GM12874 (cell line): ENCODE data around the gene TMPRSS11E.

ENCODE experiments used
- CTCF ChIP-seq: IDR thresholded peaks from 2 replicates; pipeline ENCODE4 v1.5.1; 2011; ENCODE audit warnings: low read depth, mild to moderate bottlenecking, control low read depth, low read length, moderate library complexity; ENCODE audit not compliant: insufficient read depth

Gene TMPRSS11E

GRCh38 chr4:68410643-68411042 is 36.6 kb upstream of the TMPRSS11E start:
- TF ChIP-seq CTCF: no peak

DNA sequence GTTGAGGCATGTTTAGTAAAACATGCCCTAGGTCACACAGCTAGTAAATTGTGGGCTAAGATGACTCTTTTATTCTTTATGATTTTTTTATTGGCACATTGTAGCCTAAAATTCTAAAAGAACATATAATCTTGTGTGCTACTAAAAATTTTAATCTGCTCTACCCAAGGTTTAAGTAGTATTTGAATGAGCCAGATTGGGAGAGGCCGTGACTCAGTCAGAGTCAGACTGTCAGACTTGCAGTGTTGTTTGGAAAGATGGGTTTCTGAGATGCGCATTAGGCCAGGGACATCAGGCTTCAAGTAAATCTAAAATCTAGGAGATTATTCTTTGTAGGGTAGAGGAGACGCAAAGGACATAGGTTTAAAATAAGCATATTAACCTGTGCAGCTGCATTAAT is 30.7 kb upstream of the TMPRSS11E start:
- TF ChIP-seq CTCF: no peak

GRCh38 chr4:68426516-68426915 is 20.7 kb upstream of the TMPRSS11E start:
- no peak for TF ChIP-seq CTCF

DNA sequence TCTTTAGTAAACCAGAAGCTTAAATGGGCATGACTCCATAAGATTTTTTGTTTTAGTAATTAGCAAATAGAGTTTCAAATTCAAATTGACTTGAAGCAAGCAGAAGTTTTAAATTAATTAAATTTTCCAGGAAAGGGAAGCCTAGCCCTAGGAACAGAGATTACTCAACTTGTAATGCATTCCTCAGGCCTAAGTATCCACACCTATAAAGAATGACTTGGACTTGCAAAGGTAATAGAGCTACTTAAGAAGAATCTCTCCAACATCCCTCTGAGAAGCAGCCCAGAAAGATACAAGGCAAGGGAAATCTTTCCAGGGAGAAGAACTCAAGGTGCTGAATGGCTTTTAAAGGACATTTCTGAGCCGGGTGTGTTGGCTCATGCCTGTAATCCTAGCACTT is 16.9 kb upstream of the TMPRSS11E start:
- no peak for TF ChIP-seq CTCF

GRCh38 chr4:68432320-68432719 is 14.9 kb upstream of the TMPRSS11E start:
- no peak for TF ChIP-seq CTCF

DNA sequence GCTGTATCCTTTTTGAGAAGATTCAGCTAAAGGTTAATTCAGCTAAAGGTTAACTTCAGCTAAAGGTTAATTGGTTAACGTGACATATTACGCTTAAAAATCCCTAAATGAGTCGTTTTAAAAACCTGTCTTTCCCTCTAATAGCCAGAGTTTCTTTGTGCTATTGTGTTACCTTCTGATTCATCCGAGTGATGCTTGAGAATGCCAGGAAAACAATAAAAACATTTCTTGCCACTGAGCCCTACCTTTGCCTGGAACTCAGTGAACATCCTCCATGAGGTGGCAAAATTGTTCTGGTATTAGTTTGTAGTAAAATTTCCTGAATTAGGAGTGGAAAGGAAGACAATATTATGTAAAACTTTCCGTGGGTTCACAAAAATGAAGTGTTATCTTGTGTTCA is 13.7 kb upstream of the TMPRSS11E start:
- TF ChIP-seq CTCF: no peak

DNA sequence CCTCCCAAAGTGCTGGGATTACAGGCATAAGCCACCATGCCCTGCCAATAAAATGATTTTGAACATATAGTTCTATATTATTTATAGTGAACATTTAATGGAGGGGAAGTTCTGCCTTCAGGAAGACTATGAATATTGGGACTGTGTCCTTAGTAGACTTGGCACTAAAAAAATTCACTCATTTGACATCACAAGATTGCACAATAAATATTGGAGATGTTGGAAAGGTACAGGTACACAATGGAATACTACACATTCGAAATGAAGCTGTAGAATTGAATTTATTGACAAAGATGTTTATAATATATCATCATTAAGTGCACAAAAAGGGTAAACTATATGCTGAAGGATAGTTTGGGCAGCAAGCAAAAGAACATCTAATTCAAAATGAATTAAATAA is 13.0 kb upstream of the TMPRSS11E start:
- TF ChIP-seq CTCF: no peak

DNA sequence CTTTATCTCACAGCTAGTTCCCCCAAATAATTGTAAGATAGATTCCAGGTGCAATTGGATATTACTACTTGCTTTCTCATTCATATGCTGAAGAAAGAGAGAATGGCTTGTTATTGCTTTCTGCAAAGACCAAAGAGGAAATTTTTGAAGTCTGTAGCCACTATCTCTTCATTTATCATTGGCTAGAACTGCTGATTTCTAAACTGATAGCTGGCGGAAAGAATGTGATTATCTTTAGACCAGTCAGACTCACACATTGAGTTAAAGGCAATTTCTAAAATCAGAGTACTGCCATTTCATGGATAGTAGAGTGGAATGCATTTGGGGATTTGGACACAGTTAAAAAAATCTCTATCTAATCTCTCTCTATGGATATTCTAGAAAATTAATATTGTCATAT is 12.4 kb upstream of the TMPRSS11E start:
- no peak for TF ChIP-seq CTCF
